ENCODE measurements around the gene MYO18A.
"Not testable (repeated sequence)": the region's sequence is repeated elsewhere in the genome, so short reads cannot be mapped to it uniquely, and the experiment has no call there.

DNA sequence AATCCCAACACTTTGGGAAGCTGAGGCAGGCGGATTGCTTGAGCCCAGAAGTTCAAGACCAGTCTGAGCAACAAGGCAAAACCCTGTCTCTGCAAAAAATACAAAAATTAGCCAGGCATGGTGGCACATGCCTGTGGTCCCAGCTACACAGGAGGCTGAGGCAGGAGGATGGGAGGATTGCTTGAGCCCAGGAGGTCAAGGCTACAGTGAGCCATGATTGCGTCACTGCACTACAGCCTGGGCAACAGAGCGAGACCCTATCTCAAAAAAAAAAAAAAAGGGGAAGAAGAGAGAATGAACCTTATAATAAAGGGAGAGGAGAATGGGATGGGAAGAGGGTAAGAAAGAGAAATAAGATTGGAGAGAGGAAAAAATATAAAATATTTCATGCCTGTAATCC is 91.4 kb downstream of the MYO18A start:
- TF ChIP-seq POLR2A (IDR thresholded peaks at IDR 0.05): not testable (repeated sequence)
- TF ChIP-seq, protein P1, sequence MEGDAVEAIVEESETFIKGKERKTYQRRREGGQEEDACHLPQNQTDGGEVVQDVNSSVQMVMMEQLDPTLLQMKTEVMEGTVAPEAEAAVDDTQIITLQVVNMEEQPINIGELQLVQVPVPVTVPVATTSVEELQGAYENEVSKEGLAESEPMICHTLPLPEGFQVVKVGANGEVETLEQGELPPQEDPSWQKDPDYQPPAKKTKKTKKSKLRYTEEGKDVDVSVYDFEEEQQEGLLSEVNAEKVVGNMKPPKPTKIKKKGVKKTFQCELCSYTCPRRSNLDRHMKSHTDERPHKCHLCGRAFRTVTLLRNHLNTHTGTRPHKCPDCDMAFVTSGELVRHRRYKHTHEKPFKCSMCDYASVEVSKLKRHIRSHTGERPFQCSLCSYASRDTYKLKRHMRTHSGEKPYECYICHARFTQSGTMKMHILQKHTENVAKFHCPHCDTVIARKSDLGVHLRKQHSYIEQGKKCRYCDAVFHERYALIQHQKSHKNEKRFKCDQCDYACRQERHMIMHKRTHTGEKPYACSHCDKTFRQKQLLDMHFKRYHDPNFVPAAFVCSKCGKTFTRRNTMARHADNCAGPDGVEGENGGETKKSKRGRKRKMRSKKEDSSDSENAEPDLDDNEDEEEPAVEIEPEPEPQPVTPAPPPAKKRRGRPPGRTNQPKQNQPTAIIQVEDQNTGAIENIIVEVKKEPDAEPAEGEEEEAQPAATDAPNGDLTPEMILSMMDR (IDR thresholded peaks at IDR 0.05): not testable (repeated sequence)
